Heart right ventricle (tissue), 16 donors: ENCODE results near the gene SOCS3. TPM values are rescaled to one million over a fixed set of nuclear protein-coding genes. Genes with fewer than 3 reads are reported as not detected.
A peak's percentile ranks its signal among the peaks of the same experiment; 100 is the strongest.

Experiments
- ATAC-seq, 8 donors: fragments of 200-7000 bp; cut with Tn5 transposase; one replicate each; pipeline ENCODE4 v1.9.1; 2020; ENCODE audit warnings: mild to moderate bottlenecking in 8 of 8, moderate library complexity in 8 of 8, moderate number of reproducible peaks in 1 of 8
- DNase-seq, 2 donors: peaks; one replicate each; pipeline ENCODE4 v3.0.0-alpha.2; 2020
- H3K27ac ChIP-seq, 10 donors: fragments of 200-600 bp; sonication (generic) in 2 of 10; one replicate each; pipeline versions ENCODE4 v1.5.0 to v1.8.0; 2020 to 2022; ENCODE audit warnings: mild to moderate bottlenecking in 3 of 10
- H3K27me3 ChIP-seq, 7 donors: fragments of 200-600 bp; one replicate each; pipeline ENCODE4 v1.8.0; 2021 to 2022; ENCODE audit warnings: mild to moderate bottlenecking in 2 of 7
- H3K36me3 ChIP-seq, 9 donors: fragments of 200-600 bp; sonication (generic) in 1 of 9; one replicate each; pipeline versions ENCODE4 v1.5.0 to v1.8.0; 2020 to 2022; ENCODE audit warnings: mild to moderate bottlenecking in 2 of 9
- H3K4me1 ChIP-seq, 9 donors: fragments of 200-600 bp; sonication (generic) in 1 of 9; one replicate each; pipeline versions ENCODE4 v1.5.0 to v1.8.0; 2020 to 2022; ENCODE audit warnings: mild to moderate bottlenecking in 4 of 9
- H3K4me3 ChIP-seq, 10 donors: fragments of 200-600 bp; sonication (generic) in 2 of 10; one replicate each; pipeline versions ENCODE4 v1.5.0 to v1.8.0; 2020 to 2022; ENCODE audit warnings: mild to moderate bottlenecking in 7 of 10, moderate library complexity in 2 of 10
- H3K9me3 ChIP-seq, 11 donors: fragments of 200-600 bp in 10 of 11; sonication (generic) in 2 of 11; one replicate each; pipeline versions ENCODE4 v1.5.0 to v1.8.0; 2013 to 2022; ENCODE audit warnings: mild to moderate bottlenecking in 2 of 11, control low read depth in 1 of 11, moderate library complexity in 1 of 11
- WGBS, 2 donors: extraction: QIAGEN DNeasy Blood & Tissue Kit; methylation state at CpG; one replicate each; pipeline ENCODE4 v1.1.7; 2013; ENCODE audit warnings: inconsistent platforms in 1 of 2; 5-methylcytosine and 5-hydroxymethylcytosine counted together
- intact Hi-C, 10 donors: fragments of 100-400 bp; cut with DNase I; formaldehyde crosslinking; loops; one replicate each; pipeline versions ENCODE4 v1.11.1 to v1.14.2; 2022
- polyA plus RNA-seq, 2 donors: library from polyadenylated mRNA; stranded (reverse); fragments of 200-250 nt; gene quantifications; one replicate each; pipeline ENCODE4 v1.2.3, GENCODE V29; 2013
- total RNA-seq, 10 donors: library from RNA; stranded (reverse); fragmentation: NEBNext Ultra II Directional in 3 of 10; extraction: Animal tissue kit (Norgen Biotek cat#: 25700) in 3 of 10; gene quantifications; one replicate each; pipeline versions ENCODE4 v1.2.1 to v1.2.4, GENCODE V29; 2021 to 2023
- TF ChIP-seq, protein P1 (sequence below), 9 donors: fragments of 200-600 bp; sonication (generic) in 2 of 9; IDR thresholded peaks; one replicate each; pipeline versions ENCODE4 v1.5.0 to v1.8.0; 2021 to 2022; ENCODE audit warnings: antibody characterized with exemption in 9 of 9, mild to moderate bottlenecking in 5 of 9, moderate library complexity in 1 of 9
- donor health status: Arrhythmogenic right ventricular cardiomyopathy.
- donor health status: ischemic (EF 13 %, LVEDD 7.1; RV severe dilation, severe dysfunction).
- donor health status: healthy with polysubstance abuse.
- donor health status: DM: no; HTN: yes; CAD: no.
- donor health status: DM: no; HTN: no; CAD: no.
- donor health status: ischemic (EF 25% LVEDD 6.9; RV normal size, moderate dysfunction).
- donor health status: ischemic (EF 25% LVEDD 5.7; RV mildly dilated, moderate dysfunction).
- donor health status: healthy.
- donor health status: DM: yes; HTN: yes; CAD: no.
- donor health status: Ischemic cardiomyopathy.
- donor health status: ischemic (EF 35%, LVEDD 5.7; RV mildly dilated, moderate dysfunction).
- donor health status: nonischemic (EF 11% LVEDD 7.7; RV severe dilation, severe dysfunction).
- donor health status: DM: yes; HTN: yes; CAD: no.
- donor health status: PGD.
- donor health status: ischemic (EF 29% LVEDD 5.4; RV normal size, mild dysfunction).
- donor health status: nonischemic (EF 23%, LVEDD 6.1; RV moderate dilation, normal function).

Gene SOCS3
- total and polyA plus RNA-seq, 12 donors, result 7.7 to 189 (median 17.0) TPM

- WGBS, 2 donors, result 50 to 79% methylated on average over 8 of the region's 8 CpGs
- no peak for ATAC-seq
- TF ChIP-seq, protein P1, sequence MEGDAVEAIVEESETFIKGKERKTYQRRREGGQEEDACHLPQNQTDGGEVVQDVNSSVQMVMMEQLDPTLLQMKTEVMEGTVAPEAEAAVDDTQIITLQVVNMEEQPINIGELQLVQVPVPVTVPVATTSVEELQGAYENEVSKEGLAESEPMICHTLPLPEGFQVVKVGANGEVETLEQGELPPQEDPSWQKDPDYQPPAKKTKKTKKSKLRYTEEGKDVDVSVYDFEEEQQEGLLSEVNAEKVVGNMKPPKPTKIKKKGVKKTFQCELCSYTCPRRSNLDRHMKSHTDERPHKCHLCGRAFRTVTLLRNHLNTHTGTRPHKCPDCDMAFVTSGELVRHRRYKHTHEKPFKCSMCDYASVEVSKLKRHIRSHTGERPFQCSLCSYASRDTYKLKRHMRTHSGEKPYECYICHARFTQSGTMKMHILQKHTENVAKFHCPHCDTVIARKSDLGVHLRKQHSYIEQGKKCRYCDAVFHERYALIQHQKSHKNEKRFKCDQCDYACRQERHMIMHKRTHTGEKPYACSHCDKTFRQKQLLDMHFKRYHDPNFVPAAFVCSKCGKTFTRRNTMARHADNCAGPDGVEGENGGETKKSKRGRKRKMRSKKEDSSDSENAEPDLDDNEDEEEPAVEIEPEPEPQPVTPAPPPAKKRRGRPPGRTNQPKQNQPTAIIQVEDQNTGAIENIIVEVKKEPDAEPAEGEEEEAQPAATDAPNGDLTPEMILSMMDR (IDR thresholded peaks at IDR 0.05), result no peak
- DNase-seq, result peak in 1 of 2 donors; percentile 9
- peak overlapping the region in 3 of 10 donors; percentile 14 to 59 (median 20) for H3K27ac ChIP-seq
- H3K27me3 ChIP-seq, result no peaks in the 10 kb centered on the region
- H3K9me3 ChIP-seq, result no peaks in the 10 kb centered on the region
- no peak overlapping the region for H3K4me3 ChIP-seq
- H3K36me3 ChIP-seq, result peaks cover 0 to 100% (median 44%) of the 10 kb centered on the region in 9 donors
- intact Hi-C loops, result no loop called here
- H3K4me1 ChIP-seq, result peaks cover 9 to 40% (median 32%) of the 10 kb centered on the region in 9 donors
Observed at GRCh38 chr17:78401891-78402290, 42.0 kb upstream of the SOCS3 start.

DNA sequence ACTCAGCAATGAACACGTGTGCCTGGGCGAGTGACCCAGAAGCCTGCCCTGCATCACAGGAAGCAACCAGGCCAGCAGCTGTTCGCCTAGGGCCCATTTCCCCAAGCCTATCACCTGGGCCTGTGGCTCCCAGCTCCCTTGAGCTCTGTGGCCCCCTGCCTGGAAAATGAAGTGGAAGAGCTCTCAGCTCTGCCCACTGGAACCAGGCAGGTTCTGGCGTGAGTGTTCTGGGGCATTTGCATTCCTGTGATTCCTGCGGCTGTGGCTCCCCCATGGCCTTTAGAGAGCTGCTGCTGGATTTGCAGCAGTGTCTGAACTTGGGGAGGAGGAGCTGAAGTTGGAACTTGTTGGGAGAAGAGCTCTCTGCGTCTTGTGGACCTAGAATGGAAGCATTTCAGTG lies 41.4 kb upstream of the SOCS3 start:
- DNase-seq (peak in 1 of 2 donors; percentile 11), ATAC-seq (no peak)
- Histone ChIP-seq H3K4me3 (no peak overlapping the region), H3K9me3 (no peaks in the 10 kb centered on the region), H3K27ac (peak overlapping the region in 3 of 10 donors; percentile 14 to 59 (median 20)), H3K27me3 (no peaks in the 10 kb centered on the region), H3K4me1 (peaks cover 15 to 46% (median 39%) of the 10 kb centered on the region in 9 donors), H3K36me3 (peaks cover 0 to 100% (median 44%) of the 10 kb centered on the region in 9 donors)
- intact Hi-C loops, result no loop called here
- WGBS, 2 donors, result 45 to 62% methylated on average over 6 of the region's 6 CpGs
- TF ChIP-seq, protein P1 (IDR thresholded peaks at IDR 0.05), result no peak

DNA sequence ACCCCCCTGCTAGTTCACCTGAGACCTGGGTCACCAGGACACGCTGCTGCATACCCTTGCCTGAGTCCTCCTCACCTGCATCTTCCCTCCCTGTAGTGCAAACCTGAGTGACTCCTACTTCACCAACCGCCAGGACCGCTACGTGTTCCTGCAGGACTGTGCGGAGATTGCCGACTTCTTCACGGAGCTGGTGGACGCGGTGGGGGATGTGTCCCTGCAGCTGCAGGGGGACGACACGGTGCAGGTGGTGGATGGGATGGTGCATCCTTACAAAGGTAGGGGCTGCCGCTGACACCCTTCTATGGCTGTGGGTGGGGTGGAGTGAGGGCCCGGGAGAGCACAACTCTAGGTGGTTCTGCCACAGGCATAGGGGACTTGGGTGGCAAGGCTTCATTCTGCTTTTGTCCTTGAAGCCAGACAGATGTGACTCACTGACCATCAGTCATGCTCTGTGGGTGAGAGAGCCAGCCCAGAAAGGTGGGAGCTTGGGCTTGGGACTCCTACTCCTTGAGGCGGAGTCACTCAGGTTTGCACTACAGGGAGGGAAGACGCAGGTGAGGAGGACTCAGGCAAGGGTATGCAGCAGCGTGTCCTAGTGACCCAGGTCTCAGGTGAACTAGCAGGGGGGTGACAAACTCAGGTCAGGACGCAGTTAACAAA lies 40.8 kb upstream of the SOCS3 start:
- peak in 1 of 2 donors; percentile 6 for DNase-seq
- 91% methylated on average over 17 of the region's 17 CpGs for WGBS, 2 donors
- ATAC-seq, result no peak

DNA sequence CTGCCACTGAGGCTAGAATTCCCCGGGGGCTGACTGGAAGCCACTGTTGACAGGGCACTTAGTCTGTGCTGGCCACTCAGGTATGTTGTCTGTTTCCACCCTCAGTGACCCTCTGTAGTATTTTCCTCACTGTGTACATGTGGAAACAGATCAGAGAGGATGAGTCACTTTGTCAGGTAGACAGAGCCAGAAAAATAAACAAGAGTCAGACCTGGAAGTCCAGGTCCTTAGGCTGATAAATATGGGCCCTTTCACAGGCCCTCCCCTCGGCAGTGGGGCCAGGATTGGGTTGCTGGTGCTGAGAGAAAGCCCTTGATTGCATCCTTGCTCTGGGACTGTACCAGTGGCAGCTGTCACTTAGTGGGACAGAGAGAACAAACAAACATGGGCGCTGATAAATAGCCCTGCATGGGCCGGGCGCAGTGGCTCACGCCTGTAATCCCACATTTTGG lies 39.8 kb upstream of the SOCS3 start:
- Histone ChIP-seq H3K27ac (peak overlapping the region in 1 of 10 donors; percentile 90), H3K9me3 (no peaks in the 10 kb centered on the region), H3K4me3 (no peak overlapping the region), H3K27me3 (no peaks in the 10 kb centered on the region), H3K36me3 (peaks cover 0 to 100% (median 37%) of the 10 kb centered on the region in 9 donors), H3K4me1 (peaks cover 17 to 61% (median 53%) of the 10 kb centered on the region in 9 donors)
- WGBS, 2 donors, result 79 to 91% methylated on average over 6 of the region's 6 CpGs
- peak in 1 of 2 donors; percentile 0 for DNase-seq
- no peak for ATAC-seq
- intact Hi-C loops, result no loop called here
- TF ChIP-seq, protein P1 (IDR thresholded peaks at IDR 0.05), result no peak

More for the DNA sequence above, 40.8 kb upstream of the SOCS3 start:
- Histone ChIP-seq H3K4me3 (no peak overlapping the region), H3K9me3 (no peaks in the 10 kb centered on the region), H3K27me3 (no peaks in the 10 kb centered on the region), H3K27ac (peak overlapping the region in 1 of 10 donors; percentile 59), H3K36me3 (peaks cover 0 to 100% (median 44%) of the 10 kb centered on the region in 9 donors), H3K4me1 (peaks cover 17 to 52% (median 44%) of the 10 kb centered on the region in 9 donors)
- intact Hi-C loops, result no loop called here
- TF ChIP-seq, protein P1 (IDR thresholded peaks at IDR 0.05), result no peak
